Retinal pigment epithelial cell (primary cell): Measurements from ENCODE around the gene RIMS1.

ENCODE experiments used
- DNase-seq: peaks from one replicate; pipeline ENCODE4 v3.0.0-alpha.2; 2010; ENCODE audit warnings: low read depth
- H3K4me3 ChIP-seq: 2 replicates; pipeline ENCODE4 v1.5.1; 2011; ENCODE audit warnings: mild to moderate bottlenecking, low read length, control low read depth, moderate library complexity
- CTCF ChIP-seq: conservative IDR thresholded peaks from 2 replicates; pipeline ENCODE4 v1.5.1; 2011; ENCODE audit warnings: low read depth, low read length, control low read depth, inconsistent platforms

Gene RIMS1

GRCh38 chr6:72031471-72031870 is 145.1 kb downstream of the RIMS1 start:
- H3K4me3 ChIP-seq, result no peak overlapping the region
- DNase-seq, result peak; percentile 24
- TF ChIP-seq CTCF, result no peak

GRCh38 chr6:72032086-72032485 is 145.7 kb downstream of the RIMS1 start:
- peak; percentile 37 for DNase-seq
- TF ChIP-seq CTCF, result no peak

GRCh38 chr6:72035486-72035885 is 149.1 kb downstream of the RIMS1 start:
- no peak overlapping the region for H3K4me3 ChIP-seq
- peak; percentile 34 for DNase-seq
- TF ChIP-seq CTCF, result no peak

More at GRCh38 chr6:72032086-72032485, 145.7 kb downstream of the RIMS1 start:
- no peak overlapping the region for H3K4me3 ChIP-seq

GRCh38 chr6:72035966-72036365 is 149.6 kb downstream of the RIMS1 start:
- H3K4me3 ChIP-seq, result no peak overlapping the region
- TF ChIP-seq CTCF, result no peak
- no peak for DNase-seq

- no peak for TF ChIP-seq CTCF
- DNase-seq, result no peak
- H3K4me3 ChIP-seq, result no peak overlapping the region
These were observed 150.7 kb downstream of the RIMS1 start for GRCh38 chr6:72037006-72037405.

GRCh38 chr6:72040111-72040510 is 153.8 kb downstream of the RIMS1 start:
- TF ChIP-seq CTCF, result no peak
- DNase-seq, result no peak
- no peak overlapping the region for H3K4me3 ChIP-seq

GRCh38 chr6:72042088-72042487 is 155.7 kb downstream of the RIMS1 start:
- H3K4me3 ChIP-seq, result no peak overlapping the region
- peak; percentile 35 for TF ChIP-seq CTCF
- no peak for DNase-seq
